Karpas-422 (cell line): ENCODE measurements around the gene MFSD6L. TPM values are rescaled to one million over a fixed set of nuclear protein-coding genes. Genes with fewer than 3 reads are reported as not detected.

Experiments
- DNase-seq: peaks from one replicate; pipeline ENCODE4 v3.0.0-alpha.2; 2015
- H2AFZ ChIP-seq: fragments of 200-600 bp; sonication (generic); 2 replicates; pipeline ENCODE4 v1.6.1; 2014; ENCODE audit warnings: antibody characterized with exemption, low read length, mixed read lengths
- H3K27ac ChIP-seq: fragments of 200-600 bp; sonication (generic); 2 replicates; pipeline ENCODE4 v1.5.1; 2014; ENCODE audit warnings: mild to moderate bottlenecking, low read length, moderate library complexity
- H3K27me3 ChIP-seq: fragments of 200-600 bp; sonication (generic); 2 replicates; pipeline ENCODE4 v1.6.1; 2014; ENCODE audit warnings: low read length, mixed read lengths
- H3K36me3 ChIP-seq: fragments of 200-600 bp; sonication (generic); 2 replicates; pipeline ENCODE4 v1.6.1; 2014; ENCODE audit warnings: low read length, mixed read lengths; ENCODE audit not compliant: insufficient read depth
- H3K4me1 ChIP-seq: fragments of 200-600 bp; sonication (generic); 2 replicates; pipeline ENCODE4 v1.6.1; 2014; ENCODE audit warnings: mild to moderate bottlenecking, low read length, mixed read lengths
- H3K4me2 ChIP-seq: fragments of 200-600 bp; sonication (generic); 2 replicates; pipeline ENCODE4 v1.6.1; 2014; ENCODE audit warnings: low read length, low read depth, mild to moderate bottlenecking; ENCODE audit not compliant: poor library complexity, severe bottlenecking
- H3K4me3 ChIP-seq: fragments of 200-600 bp; sonication (generic); 2 replicates; pipeline ENCODE4 v1.5.1; 2014; ENCODE audit warnings: mild to moderate bottlenecking, antibody characterized with exemption, low read length, mixed read lengths
- H3K79me2 ChIP-seq: fragments of 200-600 bp; sonication (generic); 2 replicates; pipeline ENCODE4 v1.6.1; 2014; ENCODE audit warnings: mild to moderate bottlenecking, low read length, mixed read lengths
- H3K9ac ChIP-seq: fragments of 200-600 bp; sonication (generic); 2 replicates; pipeline ENCODE4 v1.6.0; 2014; ENCODE audit warnings: low read length
- H3K9me2 ChIP-seq: fragments of 200-600 bp; sonication (generic), shearing (Covaris generic); replicated peaks from 2 replicates; pipeline ENCODE4 v1.6.0; 2014; ENCODE audit warnings: mild to moderate bottlenecking, low read length, moderate library complexity; ENCODE audit not compliant: insufficient read depth
- H3K9me3 ChIP-seq: fragments of 300-700, 200-600 bp; sonication (generic); 2 replicates; pipeline ENCODE4 v1.6.1; 2014; ENCODE audit warnings: low read length, mixed read lengths
- H4K20me1 ChIP-seq: fragments of 200-600 bp; sonication (generic); 2 replicates; pipeline ENCODE4 v1.6.1; 2014; ENCODE audit warnings: mild to moderate bottlenecking, antibody characterized with exemption, low read length, low read depth; ENCODE audit not compliant: insufficient read depth
- total RNA-seq: library from RNA; depleted of rRNA; stranded (reverse); fragments of >200 nt; shearing (Covaris generic); gene quantifications from 2 replicates; pipeline ENCODE4 v1.2.3, GENCODE V29; 2014; ENCODE audit warnings: low replicate concordance

MFSD6L gene
- total RNA-seq, 1 experiment from 2014 or later: not detected

GRCh38 chr17:8801135-8801840 is 2.1 kb upstream of the MFSD6L start:
- Histone ChIP-seq H3K9me3 (no peaks in the 10 kb centered on the region), H3K27me3 (no peaks in the 10 kb centered on the region), H4K20me1 (no peaks in the 10 kb centered on the region), H3K4me3 (no peak overlapping the region), H3K4me2 (no peak overlapping the region), H3K9me2 (no peaks in the 10 kb centered on the region), H3K36me3 (no peaks in the 10 kb centered on the region), H3K79me2 (no peaks in the 10 kb centered on the region), H3K9ac (no peak overlapping the region), H3K4me1 (no peaks in the 10 kb centered on the region), H2AFZ (no peak overlapping the region), H3K27ac (no peak overlapping the region)
- no peak for DNase-seq

GRCh38 chr17:8800656-8801055 is 1.5 kb upstream of the MFSD6L start:
- Histone ChIP-seq H3K79me2 (no peaks in the 10 kb centered on the region), H3K4me2 (no peak overlapping the region), H2AFZ (no peak overlapping the region), H3K36me3 (no peaks in the 10 kb centered on the region), H3K9me3 (no peaks in the 10 kb centered on the region), H3K27ac (no peak overlapping the region), H3K4me3 (no peak overlapping the region), H3K27me3 (no peaks in the 10 kb centered on the region), H3K4me1 (no peaks in the 10 kb centered on the region), H4K20me1 (no peaks in the 10 kb centered on the region), H3K9ac (no peak overlapping the region), H3K9me2 (no peaks in the 10 kb centered on the region)
- DNase-seq: no peak

GRCh38 chr17:8799570-8800212 is 526 bp upstream of the MFSD6L start:
- DNase-seq: no peak
- H3K4me2 ChIP-seq: no peak overlapping the region

GRCh38 chr17:8798176-8798845 is 854 bp downstream of the MFSD6L start:
- Histone ChIP-seq H3K36me3 (no peaks in the 10 kb centered on the region), H3K27me3 (no peaks in the 10 kb centered on the region), H3K9me2 (no peaks in the 10 kb centered on the region), H3K9ac (no peak overlapping the region), H3K27ac (no peak overlapping the region), H3K4me1 (no peaks in the 10 kb centered on the region), H3K9me3 (no peaks in the 10 kb centered on the region), H2AFZ (no peak overlapping the region), H3K79me2 (no peaks in the 10 kb centered on the region), H3K4me3 (no peak overlapping the region), H4K20me1 (no peaks in the 10 kb centered on the region), H3K4me2 (no peak overlapping the region)
- no peak for DNase-seq

More at GRCh38 chr17:8799570-8800212, 526 bp upstream of the MFSD6L start:
- Histone ChIP-seq H3K4me3 (no peak overlapping the region), H3K27ac (no peak overlapping the region), H3K79me2 (no peaks in the 10 kb centered on the region), H3K27me3 (no peaks in the 10 kb centered on the region), H3K36me3 (no peaks in the 10 kb centered on the region), H3K4me1 (no peaks in the 10 kb centered on the region), H2AFZ (no peak overlapping the region), H3K9me3 (no peaks in the 10 kb centered on the region), H4K20me1 (no peaks in the 10 kb centered on the region), H3K9me2 (no peaks in the 10 kb centered on the region), H3K9ac (no peak overlapping the region)

- no peak overlapping the region for H2AFZ ChIP-seq
- H3K36me3 ChIP-seq: no peaks in the 10 kb centered on the region
- H3K9me2 ChIP-seq: no peaks in the 10 kb centered on the region
- H3K4me1 ChIP-seq: no peaks in the 10 kb centered on the region
- no peaks in the 10 kb centered on the region for H3K27me3 ChIP-seq
- no peaks in the 10 kb centered on the region for H4K20me1 ChIP-seq
- DNase-seq: no peak
- H3K9ac ChIP-seq: no peak overlapping the region
- no peak overlapping the region for H3K4me3 ChIP-seq
- no peaks in the 10 kb centered on the region for H3K9me3 ChIP-seq
- no peak overlapping the region for H3K27ac ChIP-seq
- no peak overlapping the region for H3K4me2 ChIP-seq
- H3K79me2 ChIP-seq: no peaks in the 10 kb centered on the region
Observed at GRCh38 chr17:8797621-8798175, 1.5 kb downstream of the MFSD6L start.

DNA sequence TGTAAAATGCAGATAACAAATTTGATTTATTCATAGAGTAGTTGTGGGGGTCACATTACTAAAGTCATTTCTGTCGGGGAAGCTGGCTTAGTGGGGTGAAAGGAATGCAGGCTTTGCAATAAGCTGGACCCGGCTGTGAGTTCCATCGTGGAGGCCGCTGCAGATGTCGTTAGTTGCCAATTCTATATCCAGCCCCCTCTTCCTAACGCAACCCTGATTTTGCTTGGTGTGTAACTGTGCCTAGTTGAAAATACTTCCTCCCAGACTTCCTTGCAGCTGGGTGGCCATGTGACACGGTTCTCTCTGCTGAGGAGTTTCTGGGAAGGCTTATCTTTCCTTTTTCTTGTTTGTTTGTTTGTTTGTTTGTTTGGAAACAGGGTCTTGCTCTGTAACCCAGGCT is 4.5 kb downstream of the MFSD6L start:
- Histone ChIP-seq H3K4me2 (no peak overlapping the region), H3K4me3 (no peak overlapping the region), H2AFZ (no peak overlapping the region), H4K20me1 (no peaks in the 10 kb centered on the region), H3K9ac (no peak overlapping the region), H3K36me3 (no peaks in the 10 kb centered on the region), H3K27me3 (no peaks in the 10 kb centered on the region), H3K79me2 (no peaks in the 10 kb centered on the region), H3K9me2 (no peaks in the 10 kb centered on the region), H3K4me1 (no peaks in the 10 kb centered on the region), H3K9me3 (peaks cover 3% of the 10 kb centered on the region; the same call in 1 of the 2 replicates), H3K27ac (no peak overlapping the region)
- no peak for DNase-seq

- no peaks in the 10 kb centered on the region for H3K9me2 ChIP-seq
- H3K36me3 ChIP-seq: no peaks in the 10 kb centered on the region
- no peaks in the 10 kb centered on the region for H3K4me1 ChIP-seq
- H3K27ac ChIP-seq: no peak overlapping the region
- H3K4me3 ChIP-seq: no peak overlapping the region
- DNase-seq: no peak
- H4K20me1 ChIP-seq: no peaks in the 10 kb centered on the region
- no peak overlapping the region for H3K9ac ChIP-seq
- H3K4me2 ChIP-seq: no peak overlapping the region
- H3K79me2 ChIP-seq: no peaks in the 10 kb centered on the region
- H2AFZ ChIP-seq: no peak overlapping the region
- H3K9me3 ChIP-seq: peaks cover 3% of the 10 kb centered on the region; the same call in 1 of the 2 replicates
- H3K27me3 ChIP-seq: no peaks in the 10 kb centered on the region
Observed at GRCh38 chr17:8793649-8794048, 5.5 kb downstream of the MFSD6L start.

GRCh38 chr17:8792646-8793045 is 6.5 kb downstream of the MFSD6L start:
- Histone ChIP-seq H3K4me1 (no peaks in the 10 kb centered on the region), H3K4me2 (no peak overlapping the region), H3K9me3 (peaks cover 3% of the 10 kb centered on the region; the same call in 1 of the 2 replicates), H3K36me3 (no peaks in the 10 kb centered on the region), H4K20me1 (no peaks in the 10 kb centered on the region), H2AFZ (no peak overlapping the region), H3K4me3 (no peak overlapping the region), H3K9me2 (no peaks in the 10 kb centered on the region), H3K79me2 (no peaks in the 10 kb centered on the region), H3K9ac (no peak overlapping the region), H3K27ac (no peak overlapping the region), H3K27me3 (no peaks in the 10 kb centered on the region)
- DNase-seq: no peak
